Spinal cord (tissue), 10 donors: ENCODE data around the gene PLXND1. TPM values are rescaled to one million over a fixed set of nuclear protein-coding genes. Genes with fewer than 3 reads are reported as not detected.
"Not testable (repeated sequence)": the region's sequence is repeated elsewhere in the genome, so short reads cannot be mapped to it uniquely, and the experiment has no call there.

Source experiments
- DNase-seq, 6 donors: peaks; one replicate each; pipeline versions ENCODE4 v3.0.0 to v3.0.0-alpha.2; 2013 to 2015; ENCODE audit warnings: low spot score in 6 of 6, low read depth in 4 of 6
- H3K27ac ChIP-seq: one replicate; pipeline ENCODE4 v1.5.1; 2013; ENCODE audit warnings: low read depth, low read length, control low read depth
- H3K27me3 ChIP-seq: one replicate; pipeline ENCODE4 v1.6.1; 2013; ENCODE audit warnings: low read length; ENCODE audit not compliant: control insufficient read depth, insufficient read depth
- H3K36me3 ChIP-seq: one replicate; pipeline ENCODE4 v1.6.1; 2013; ENCODE audit warnings: low read length; ENCODE audit not compliant: control insufficient read depth, insufficient read depth
- H3K4me1 ChIP-seq: one replicate; pipeline ENCODE4 v1.6.1; 2013; ENCODE audit warnings: low read length; ENCODE audit not compliant: control insufficient read depth, insufficient read depth
- H3K4me3 ChIP-seq: one replicate; pipeline ENCODE4 v1.5.1; 2013; ENCODE audit warnings: low read depth, low read length, control low read depth
- H3K9me3 ChIP-seq: one replicate; pipeline ENCODE4 v1.6.1; 2013; ENCODE audit warnings: low read length; ENCODE audit not compliant: control insufficient read depth, insufficient read depth
- WGBS: methylation state at CpG from one replicate; pipeline ENCODE4 v1.1.5; 2013; ENCODE audit warnings: missing lambda C conversion rate; ENCODE audit not compliant: insufficient coverage; 5-methylcytosine and 5-hydroxymethylcytosine counted together
- polyA plus RNA-seq, 2 donors: library from polyadenylated mRNA; unstranded; fragments of 120-200 nt; gene quantifications; one replicate each; pipeline ENCODE4 v1.2.1, GENCODE V29; 2013; ENCODE audit not compliant: insufficient read length in 2 of 2
- total RNA-seq, 2 donors: library from RNA; depleted of rRNA in 1 of 2; stranded (reverse); fragments of 120-200 nt in 1 of 2; fragments of >200 nt in 1 of 2; gene quantifications; one replicate each; pipeline versions ENCODE4 v1.2.3 to v1.2.4, GENCODE V29; 2013 to 2014
- donor health status: healthy.

PLXND1 gene
- total and polyA plus RNA-seq, 4 donors: 59.0 to 110 (median 65.9) TPM

DNA sequence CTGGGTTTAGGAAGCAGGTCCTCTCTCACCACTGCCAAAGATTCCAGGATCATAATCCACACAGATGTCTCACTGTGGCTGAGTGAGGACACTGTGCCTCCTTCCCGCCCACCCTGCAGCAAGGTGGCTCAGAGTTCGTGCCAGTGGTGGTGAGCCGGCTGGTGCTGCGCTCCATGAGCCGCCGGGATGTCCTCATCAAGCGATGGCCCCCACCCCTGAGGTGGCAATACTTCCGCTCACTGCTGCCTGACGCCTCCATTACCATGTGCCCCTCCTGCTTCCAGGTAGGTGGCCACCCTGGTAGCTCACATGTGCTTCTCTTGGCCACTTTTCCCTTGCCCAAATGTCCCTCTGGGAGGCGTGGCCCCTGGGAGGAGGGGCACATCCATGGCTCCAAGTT lies 87.0 kb downstream of the PLXND1 start:
- Histone ChIP-seq H3K4me3 (no peak overlapping the region), H3K36me3 (peaks cover 64% of the 10 kb centered on the region), H3K27ac (no peak overlapping the region), H3K9me3 (no peaks in the 10 kb centered on the region), H3K4me1 (peaks cover 49% of the 10 kb centered on the region), H3K27me3 (no peaks in the 10 kb centered on the region)
- 92% methylated on average over 10 of the region's 10 CpGs for WGBS
- DNase-seq: no peak

DNA sequence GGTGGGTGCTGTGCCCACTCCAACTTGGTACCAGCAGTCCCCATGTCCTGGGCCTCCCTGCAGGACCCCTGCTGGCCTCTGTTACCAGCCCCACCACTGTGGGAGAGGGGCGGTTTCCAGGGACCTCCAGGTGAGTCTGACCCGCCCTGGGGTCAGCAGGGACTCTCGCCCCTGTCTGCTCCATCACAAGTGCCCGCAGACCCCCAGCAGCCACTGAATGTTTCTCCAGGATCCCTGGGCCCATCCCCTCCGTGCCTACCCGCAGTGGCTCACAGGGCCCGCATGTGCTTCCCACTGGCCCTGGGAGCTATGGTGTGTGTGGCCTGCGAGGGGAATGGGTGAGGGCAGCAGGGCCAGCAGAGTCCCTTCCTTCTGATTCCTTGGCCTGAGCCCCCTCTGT lies 87.9 kb downstream of the PLXND1 start:
- no peak overlapping the region for H3K27ac ChIP-seq
- no peaks in the 10 kb centered on the region for H3K27me3 ChIP-seq
- DNase-seq: no peak
- H3K4me3 ChIP-seq: no peak overlapping the region
- peaks cover 49% of the 10 kb centered on the region for H3K4me1 ChIP-seq
- H3K36me3 ChIP-seq: peaks cover 73% of the 10 kb centered on the region
- H3K9me3 ChIP-seq: no peaks in the 10 kb centered on the region
- 97% methylated on average over 7 of the region's 8 CpGs for WGBS

DNA sequence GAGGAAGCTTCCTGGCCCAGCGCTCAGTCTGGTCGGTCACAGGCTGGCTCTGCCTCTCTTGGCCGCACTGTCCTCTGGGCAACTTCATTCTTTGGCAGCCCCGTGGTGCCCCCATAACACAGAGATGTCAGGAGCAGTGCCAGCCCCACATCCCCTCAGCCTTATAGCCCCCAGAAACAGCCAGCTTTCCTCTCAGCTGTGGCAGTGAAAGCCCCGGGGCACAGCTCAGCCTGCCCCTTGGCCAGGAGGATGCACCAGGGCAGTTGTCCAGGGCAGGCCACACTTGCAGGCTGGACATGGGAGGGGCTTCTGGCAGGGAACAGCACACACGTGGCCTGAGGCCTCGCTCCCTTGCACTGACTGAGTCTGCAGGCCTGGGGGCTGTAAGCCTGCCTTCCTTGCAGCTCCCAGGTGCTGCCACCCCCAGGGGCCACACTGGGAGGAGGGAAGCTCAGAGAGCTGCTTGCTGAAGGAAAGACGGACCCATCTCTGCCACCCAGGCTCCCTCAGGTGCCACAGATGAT lies 88.4 kb downstream of the PLXND1 start:
- Histone ChIP-seq H3K9me3 (no peaks in the 10 kb centered on the region), H3K27me3 (no peaks in the 10 kb centered on the region), H3K4me3 (no peak overlapping the region), H3K27ac (no peak overlapping the region), H3K36me3 (peaks cover 76% of the 10 kb centered on the region), H3K4me1 (peaks cover 45% of the 10 kb centered on the region)
- WGBS: 72% methylated on average over 7 of the region's 8 CpGs
- peak in 1 of 6 donors; percentile 56 for DNase-seq

DNA sequence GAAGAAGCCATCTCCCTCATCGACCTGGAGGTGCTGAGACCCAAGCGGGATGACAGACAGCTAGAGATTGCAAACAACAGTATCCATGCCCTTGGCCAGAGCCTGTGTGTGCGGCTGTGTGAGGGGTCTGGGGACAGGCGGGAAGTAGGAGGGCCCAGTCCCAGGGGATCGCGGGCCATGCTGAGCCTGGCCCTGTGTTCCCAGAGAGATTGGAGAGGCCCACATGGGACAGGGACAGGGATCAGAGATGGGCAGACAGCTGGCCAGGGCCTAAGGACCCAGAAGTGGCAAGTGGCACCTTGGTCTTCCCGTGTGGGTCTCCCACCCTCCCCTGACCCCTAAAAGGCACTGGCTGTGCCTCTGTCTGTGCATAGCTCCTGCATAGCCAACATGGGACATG lies 89.0 kb downstream of the PLXND1 start:
- 91% methylated on average over 7 of the region's 7 CpGs for WGBS
- Histone ChIP-seq H3K4me1 (peaks cover 43% of the 10 kb centered on the region), H3K9me3 (no peaks in the 10 kb centered on the region), H3K27me3 (no peaks in the 10 kb centered on the region), H3K27ac (no peak overlapping the region), H3K36me3 (peaks cover 78% of the 10 kb centered on the region), H3K4me3 (no peak overlapping the region)
- DNase-seq: no peak

DNA sequence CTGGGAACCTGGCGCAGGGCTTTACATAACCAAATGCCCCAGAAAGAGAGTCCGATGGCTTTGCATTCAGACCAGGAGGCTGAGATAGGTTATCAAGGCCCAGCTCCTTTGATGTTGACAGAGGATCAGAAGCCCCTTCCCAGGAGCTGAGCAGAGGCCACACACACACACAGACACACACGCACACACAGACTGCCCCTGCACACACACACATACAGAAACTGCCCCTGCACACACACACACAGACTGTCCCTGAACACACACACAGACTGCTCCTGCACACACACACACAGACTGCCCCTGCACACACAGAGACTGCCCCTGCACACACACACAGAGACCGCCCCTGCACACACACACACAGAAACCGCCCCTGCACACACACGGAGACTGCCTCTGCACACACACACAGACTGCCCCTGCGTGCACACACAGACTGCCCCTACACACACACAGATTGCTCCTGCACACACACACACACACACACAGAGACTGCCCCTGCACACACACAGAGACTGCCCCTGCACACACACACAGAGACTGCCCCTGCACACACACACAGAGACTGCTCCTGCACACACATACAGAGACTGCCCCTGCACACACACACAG lies 90.5 kb downstream of the PLXND1 start:
- not testable (repeated sequence) for H3K27ac ChIP-seq, DNase-seq, H3K9me3 ChIP-seq, H3K4me3 ChIP-seq, H3K27me3 ChIP-seq
- Histone ChIP-seq H3K36me3 (peaks cover 84% of the 10 kb centered on the region), H3K4me1 (peaks cover 30% of the 10 kb centered on the region)
- 77% methylated on average over 5 of the region's 7 CpGs for WGBS

DNA sequence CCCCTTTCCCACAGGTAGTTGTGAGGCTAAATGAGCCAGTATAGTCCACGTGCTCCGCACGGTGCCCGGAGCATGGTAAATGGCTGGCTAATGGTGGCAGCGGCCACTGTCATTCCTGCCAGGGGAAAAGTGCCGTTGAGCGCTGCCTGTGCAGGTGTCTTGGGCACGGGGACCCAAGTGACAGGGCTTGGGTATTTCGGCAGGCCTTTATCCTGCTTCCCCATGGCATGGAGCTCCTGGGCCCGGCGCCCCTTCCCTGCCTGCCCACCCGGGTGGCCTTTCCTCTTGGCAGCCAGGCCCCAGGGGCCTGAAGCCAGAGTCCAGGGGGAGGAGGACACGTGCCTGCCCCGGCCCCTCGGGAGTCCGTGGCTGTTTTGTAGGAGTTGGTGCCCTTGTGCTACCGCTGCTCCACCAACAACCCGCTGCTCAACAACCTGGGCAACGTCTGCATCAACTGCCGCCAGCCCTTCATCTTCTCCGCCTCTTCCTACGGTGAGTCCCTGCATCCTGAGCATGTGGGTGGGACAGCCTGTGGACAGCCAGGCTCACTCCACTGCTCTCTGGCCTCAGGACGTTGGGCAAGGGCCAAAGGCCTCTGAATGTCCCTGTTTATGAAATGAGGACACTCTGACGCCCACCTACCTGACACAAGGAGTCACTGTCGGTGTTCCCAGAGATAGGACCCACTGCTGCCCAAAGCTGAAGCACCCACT lies 91.2 kb downstream of the PLXND1 start:
- not testable (repeated sequence) for H3K27ac ChIP-seq, DNase-seq, H3K9me3 ChIP-seq, H3K4me3 ChIP-seq, H3K27me3 ChIP-seq
- peaks cover 87% of the 10 kb centered on the region for H3K36me3 ChIP-seq
- 87% methylated on average over 8 of the region's 25 CpGs for WGBS
- H3K4me1 ChIP-seq: peaks cover 26% of the 10 kb centered on the region

DNA sequence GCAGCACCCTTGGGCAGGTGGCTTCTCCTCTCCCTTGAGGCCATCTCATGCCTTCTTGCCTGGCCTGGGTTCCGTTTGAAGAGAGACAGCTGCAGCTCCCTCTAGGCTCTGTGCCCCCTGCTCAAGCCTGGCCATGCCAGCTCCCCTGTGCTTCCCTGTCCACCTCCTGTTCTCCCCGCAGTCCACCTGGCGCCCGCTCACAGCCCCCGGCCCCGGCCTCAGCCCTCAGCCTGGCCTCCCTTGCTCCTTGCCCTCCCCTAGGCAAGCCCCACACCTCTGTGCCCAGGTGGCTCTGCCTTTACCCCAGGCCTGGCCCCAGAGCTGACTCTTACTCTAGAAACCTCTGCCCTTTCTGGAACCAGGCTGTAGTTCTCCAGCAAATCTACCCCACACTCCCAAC lies 91.9 kb downstream of the PLXND1 start:
- H3K4me3 ChIP-seq: no peak overlapping the region
- H3K4me1 ChIP-seq: peaks cover 19% of the 10 kb centered on the region
- peaks cover 83% of the 10 kb centered on the region for H3K36me3 ChIP-seq
- no peak overlapping the region for H3K27ac ChIP-seq
- DNase-seq: no peak
- WGBS: over 99% methylated on average over 6 of the region's 6 CpGs
- no peaks in the 10 kb centered on the region for H3K27me3 ChIP-seq
- no peaks in the 10 kb centered on the region for H3K9me3 ChIP-seq

DNA sequence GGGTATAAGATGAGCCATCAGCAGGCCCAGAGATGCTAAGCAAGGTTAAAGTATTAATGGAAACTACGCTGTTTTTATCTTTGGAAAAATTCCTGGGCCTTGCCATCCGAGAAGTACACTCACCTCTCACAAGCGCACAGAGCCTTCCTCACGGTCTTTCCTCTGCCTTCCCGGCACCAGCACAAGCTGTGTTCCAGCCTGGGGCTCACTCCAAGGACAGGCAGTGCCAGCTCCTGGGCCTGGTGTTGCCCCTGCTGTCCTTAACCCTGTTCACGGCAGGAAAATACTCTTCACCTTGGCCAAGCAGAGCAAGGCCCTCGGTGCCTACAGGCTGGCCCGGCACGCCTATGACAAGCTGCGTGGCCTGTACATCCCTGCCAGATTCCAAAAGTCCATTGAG lies 92.4 kb downstream of the PLXND1 start:
- Histone ChIP-seq H3K27ac (no peak overlapping the region), H3K36me3 (peaks cover 79% of the 10 kb centered on the region), H3K9me3 (no peaks in the 10 kb centered on the region), H3K4me1 (peaks cover 16% of the 10 kb centered on the region), H3K4me3 (no peak overlapping the region), H3K27me3 (no peaks in the 10 kb centered on the region)
- WGBS: 88% methylated on average over 10 of the region's 10 CpGs
- no peak for DNase-seq

DNA sequence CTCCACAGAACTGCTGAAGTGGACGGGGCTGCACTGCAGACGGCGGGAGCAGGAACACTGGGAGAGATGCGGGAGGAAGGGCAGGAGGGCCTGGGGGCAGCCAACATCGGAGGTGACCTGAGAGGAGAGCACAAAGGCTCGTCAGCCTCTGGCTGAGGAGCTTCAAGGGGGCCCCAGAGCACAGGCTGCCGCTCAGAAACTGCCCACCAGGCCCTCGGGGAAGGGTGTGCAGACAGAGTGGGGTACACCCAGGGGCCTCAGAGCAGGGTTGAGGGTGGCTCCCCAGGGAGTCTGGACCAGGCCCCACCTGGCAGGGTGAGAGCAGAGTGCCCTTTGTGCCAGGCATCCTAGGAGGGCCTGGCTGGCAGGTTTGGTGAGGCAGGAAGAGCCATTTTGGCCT lies 92.8 kb downstream of the PLXND1 start:
- Histone ChIP-seq H3K4me3 (no peak overlapping the region), H3K9me3 (no peaks in the 10 kb centered on the region), H3K4me1 (peaks cover 16% of the 10 kb centered on the region), H3K27ac (no peak overlapping the region), H3K27me3 (no peaks in the 10 kb centered on the region), H3K36me3 (peaks cover 75% of the 10 kb centered on the region)
- 91% methylated on average over 8 of the region's 8 CpGs for WGBS
- no peak for DNase-seq

DNA sequence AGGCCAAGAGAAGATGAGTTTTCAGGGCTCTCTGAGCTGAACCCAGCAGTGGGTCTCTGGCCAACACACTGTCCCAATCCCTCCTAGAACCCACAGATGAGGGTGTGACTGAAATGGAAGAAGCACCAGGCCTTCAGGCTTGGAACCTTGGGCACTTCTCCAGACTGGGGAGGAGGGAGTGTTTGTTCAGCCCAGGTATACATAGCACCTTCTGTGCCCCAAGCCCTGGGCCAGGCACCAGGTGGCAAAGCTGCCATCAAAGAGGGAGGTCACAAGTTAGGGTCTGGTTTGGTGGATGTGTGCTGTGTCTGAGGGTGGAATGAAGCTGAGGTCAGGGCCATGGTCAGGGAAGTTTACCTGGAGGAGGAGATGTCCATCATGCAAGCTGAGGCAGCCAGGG lies 93.9 kb downstream of the PLXND1 start:
- no peaks in the 10 kb centered on the region for H3K9me3 ChIP-seq
- peaks cover 64% of the 10 kb centered on the region for H3K36me3 ChIP-seq
- H3K27ac ChIP-seq: no peak overlapping the region
- H3K4me3 ChIP-seq: no peak overlapping the region
- DNase-seq: no peak
- H3K27me3 ChIP-seq: no peaks in the 10 kb centered on the region
- H3K4me1 ChIP-seq: peaks cover 6% of the 10 kb centered on the region
